Endothelial cell of umbilical vein (primary cell): ENCODE data around the gene NOTCH1. TPM values are rescaled to one million over a fixed set of nuclear protein-coding genes. Genes with fewer than 3 reads are reported as not detected.

Experiments used
- BruUV-seq: library from RNA; stranded (reverse); fragments of 400-500 nt; replicated peaks from 2 replicates; lab custom pipeline; 2021; lab: Mats Ljungman, UMichigan
- CTCF ChIA-PET: fragments of 300-600, 350-600 bp; sonication (Branson Sonifier 250); formaldehyde crosslinking; loops from one replicate; lab custom pipeline; 2021; ENCODE audit warnings: antibody characterized with exemption, inconsistent platforms; lab: Charles Lee
- POLR2A ChIA-PET: fragments of 300-600, 350-600 bp; sonication (Branson Sonifier 250); formaldehyde crosslinking; loops from one replicate; lab custom pipeline; 2021; ENCODE audit warnings: antibody characterized with exemption, inconsistent platforms; lab: Charles Lee
- DNase-seq: peaks from one replicate; pipeline ENCODE4 v3.0.0-alpha.2; 2011; ENCODE audit warnings: low read depth, low spot score
- FAIRE-seq: peaks from 2 replicates; lab custom pipeline; 2011; peaks lifted over from hg19 to GRCh38; lab: Jason Lieb, UNC
- H2AFZ ChIP-seq: 2 replicates; pipeline ENCODE4 v1.6.0; 2012; ENCODE audit warnings: low read depth, low read length, control low read depth, inconsistent platforms
- H3K27ac ChIP-seq: 2 replicates; pipeline ENCODE4 v1.5.1; 2011; ENCODE audit warnings: low read depth, mild to moderate bottlenecking, control low read depth, low read length, moderate library complexity; ENCODE audit not compliant: insufficient read depth
- H3K27me3 ChIP-seq, 2 experiments: 2 replicates each; pipeline versions ENCODE4 v1.6.0 to v1.6.1; 2011; ENCODE audit warnings: low read length in 2 of 2, mixed read lengths in 1 of 2; ENCODE audit not compliant: control insufficient read depth in 2 of 2, insufficient read depth in 2 of 2
- H3K36me3 ChIP-seq, 2 experiments: 2 replicates in 1 of 2; 3 replicates in 1 of 2; pipeline ENCODE4 v1.5.1; 2011; ENCODE audit warnings: low read length in 2 of 2, mild to moderate bottlenecking in 1 of 2, moderate library complexity in 1 of 2; ENCODE audit not compliant: control insufficient read depth in 2 of 2, insufficient read depth in 2 of 2; ENCODE audit errors: extremely low read depth in 1 of 2
- H3K4me1 ChIP-seq: 3 replicates; pipeline ENCODE4 v1.5.1; 2011; ENCODE audit warnings: mild to moderate bottlenecking, low read length; ENCODE audit not compliant: control insufficient read depth, insufficient read depth; ENCODE audit errors: extremely low read depth
- H3K4me2 ChIP-seq: 2 replicates; pipeline ENCODE4 v1.6.1; 2011; ENCODE audit warnings: low read length, control low read depth, mixed read lengths; ENCODE audit not compliant: insufficient read depth
- H3K4me3 ChIP-seq, 3 experiments: fragments of 200-600 bp in 1 of 3; sonication (generic), shearing (Covaris generic) in 1 of 3; replicated peaks in 1 of 3; 2 replicates each; pipeline ENCODE4 v1.5.1; 2011 to 2016; ENCODE audit warnings: control low read depth in 3 of 3, low read length in 3 of 3, mild to moderate bottlenecking in 2 of 3, inconsistent platforms in 1 of 3, low read depth in 1 of 3, moderate library complexity in 1 of 3; ENCODE audit not compliant: insufficient read depth in 1 of 3
- H3K79me2 ChIP-seq: 2 replicates; pipeline ENCODE4 v1.6.0; 2012; ENCODE audit warnings: low read length, inconsistent platforms; ENCODE audit not compliant: control insufficient read depth, insufficient read depth
- H3K9ac ChIP-seq: replicated peaks from 2 replicates; pipeline ENCODE3; 2011; ENCODE audit warnings: low read length, control low read depth; ENCODE audit not compliant: insufficient read depth; ENCODE audit errors: extremely low read depth
- H3K9me1 ChIP-seq: replicated peaks from 3 replicates; pipeline ENCODE4 v1.6.0; 2011; ENCODE audit warnings: mild to moderate bottlenecking, low read length; ENCODE audit not compliant: control insufficient read depth, insufficient read depth; ENCODE audit errors: extremely low read depth
- H3K9me3 ChIP-seq: replicated peaks from 2 replicates; pipeline ENCODE4 v1.5.1; 2012; ENCODE audit warnings: low read length, inconsistent platforms; ENCODE audit not compliant: control insufficient read depth, insufficient read depth
- H4K20me1 ChIP-seq: replicated peaks from 2 replicates; pipeline ENCODE3; 2011; ENCODE audit warnings: mild to moderate bottlenecking, low read length; ENCODE audit not compliant: control insufficient read depth, insufficient read depth; ENCODE audit errors: extremely low read depth
- CTCF ChIP-seq, 2 donors: IDR thresholded peaks; 1 replicate in 1 of 2; 2 replicates in 1 of 2; pipeline ENCODE4 v1.5.1; 2011; ENCODE audit warnings: low read length in 2 of 2, mild to moderate bottlenecking in 2 of 2, moderate library complexity in 2 of 2, control low read depth in 1 of 2, inconsistent platforms in 1 of 2, low read depth in 1 of 2; ENCODE audit not compliant: insufficient read depth in 1 of 2; ENCODE audit errors: extremely low read depth in 1 of 2
- EZH2 ChIP-seq: IDR thresholded peaks from 2 replicates; pipeline ENCODE4 v1.6.1; 2012; ENCODE audit warnings: borderline replicate concordance, low read depth, mild to moderate bottlenecking, moderate library complexity, low read length, inconsistent platforms; ENCODE audit not compliant: severe bottlenecking
- FOS ChIP-seq: IDR thresholded peaks from 2 replicates; pipeline ENCODE4 v1.6.1; 2011; ENCODE audit warnings: mild to moderate bottlenecking, low read length, moderate library complexity, borderline replicate concordance; ENCODE audit not compliant: insufficient read depth
- GATA2 ChIP-seq: IDR thresholded peaks from 2 replicates; pipeline ENCODE4 v1.7.0; 2011; ENCODE audit warnings: low read depth, mild to moderate bottlenecking, moderate library complexity, mixed read lengths, low read length; ENCODE audit not compliant: insufficient read length, insufficient read depth
- MYC ChIP-seq: IDR thresholded peaks from one replicate; pipeline ENCODE4 v1.6.1; 2011; ENCODE audit warnings: mild to moderate bottlenecking, low read depth, low read length
- POLR2A ChIP-seq: IDR thresholded peaks from 2 replicates; pipeline ENCODE4 v1.6.1; 2012; ENCODE audit warnings: low read depth, mild to moderate bottlenecking, control low read depth, low read length
- POLR2AphosphoS5 ChIP-seq: IDR thresholded peaks from 2 replicates; pipeline ENCODE4 v1.6.1; 2012; ENCODE audit warnings: low read depth, mild to moderate bottlenecking, control low read depth, low read length, moderate library complexity; ENCODE audit not compliant: insufficient read depth
- dilution Hi-C: fragments of 300-500 bp; cut with MboI; formaldehyde crosslinking; loops from one replicate; pipeline ENCODE4 v1.15.0; 2019; ENCODE audit warnings: low sequenced_read_pairs; ENCODE audit not compliant: extremely low pct_ligation_motif_present
- intact Hi-C: fragments of 100-400 bp; cut with micrococcal nuclease; formaldehyde crosslinking; loops from one replicate; pipeline ENCODE4 v1.10.0; 2022
- polyA plus RNA-seq, 4 experiments: library from polyadenylated mRNA; depleted of rRNA in 3 of 4; stranded (reverse) in 3 of 4; unstranded in 1 of 4; fragments of >200 nt; gene quantifications; 2 replicates each; pipeline versions ENCODE4 v1.2.1 to v1.2.3, GENCODE V29; 2011 to 2012; ENCODE audit warnings: missing spikeins in 1 of 4
- total RNA-seq: library from RNA; stranded (reverse); gene quantifications from 2 replicates; pipeline ENCODE4 v1.2.3, GENCODE V29; 2021
- TF ChIP-seq, protein P1 (sequence below): IDR thresholded peaks from 2 replicates; pipeline ENCODE4 v1.6.1; 2011; ENCODE audit not compliant: insufficient read depth, insufficient read length

The NOTCH1 gene
- total and polyA plus RNA-seq, 2 donors (not counting 3 experiments of a cell fraction or from before 2014, with no cell fraction given): 31.7 to 153 TPM

GRCh38 chr9:136587944-136588662 lies 42.3 kb upstream of the NOTCH1 start:
- ChIA-PET POLR2A (no interaction called here), CTCF (interaction anchor here (1.0 to 1.4 kb wide), 3 partner anchors 20 to 40 kb away, joined by 4 to 5 read pairs (median 4); no protein-coding TSS in a partner anchor)
- Histone ChIP-seq H3K27ac (no peak overlapping the region), H3K36me3 (no peaks in the 10 kb centered on the region), H4K20me1 (no peaks in the 10 kb centered on the region), H2AFZ (no peak overlapping the region), H3K4me3 (no peak overlapping the region), H3K27me3 (no peaks in the 10 kb centered on the region), H3K9ac (no peak overlapping the region), H3K79me2 (no peaks in the 10 kb centered on the region), H3K4me2 (no peak overlapping the region), H3K9me1 (no peaks in the 10 kb centered on the region), H3K9me3 (no peaks in the 10 kb centered on the region), H3K4me1 (peaks cover 14% of the 10 kb centered on the region)
- TF ChIP-seq, protein P1, sequence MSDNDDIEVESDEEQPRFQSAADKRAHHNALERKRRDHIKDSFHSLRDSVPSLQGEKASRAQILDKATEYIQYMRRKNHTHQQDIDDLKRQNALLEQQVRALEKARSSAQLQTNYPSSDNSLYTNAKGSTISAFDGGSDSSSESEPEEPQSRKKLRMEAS: no peak
- TF ChIP-seq POLR2A: no peak
- no peak for TF ChIP-seq FOS
- no peak for TF ChIP-seq GATA2
- TF ChIP-seq MYC: no peak
- no peak for TF ChIP-seq CTCF (IDR thresholded peaks at IDR 0.05; ENCODE audit: extremely low read depth in 1 of 2, insufficient read depth in 1 of 2, low read depth in 1 of 2, low read length in 2 of 2)
- no peak for TF ChIP-seq EZH2
- TF ChIP-seq POLR2AphosphoS5: no peak
- intact Hi-C loops: loop anchor here (2.0 kb wide), 1 partner anchor 27 kb away; no protein-coding TSS in a partner anchor
- BruUV-seq: no TSS peak
- DNase-seq (peak; percentile 15), FAIRE-seq (peak; percentile 4)
- dilution Hi-C loops: no loop called here
